Lung (tissue), 12 donors: ENCODE measurements around the gene KCTD12. TPM values are rescaled to one million over a fixed set of nuclear protein-coding genes. Genes with fewer than 3 reads are reported as not detected.

Experiments used
- ATAC-seq: fragments of 200-7000 bp; cut with Tn5 transposase; one replicate; pipeline ENCODE4 v1.9.1; 2020; ENCODE audit warnings: moderate number of reproducible peaks; ENCODE audit not compliant: insufficient read depth, low FRiP score
- DNase-seq, 3 donors: peaks; one replicate each; pipeline ENCODE4 v3.0.0-alpha.2; 2013 to 2017
- H3K27ac ChIP-seq, 2 donors: one replicate each; pipeline ENCODE4 v1.5.1; 2013; ENCODE audit warnings: mild to moderate bottlenecking in 2 of 2, moderate library complexity in 2 of 2, control low read depth in 1 of 2, inconsistent platforms in 1 of 2, low read depth in 1 of 2, low read length in 1 of 2
- H3K27me3 ChIP-seq, 3 donors: one replicate each; pipeline ENCODE4 v1.5.1; 2013; ENCODE audit warnings: low read length in 2 of 3; ENCODE audit not compliant: control insufficient read depth in 3 of 3, insufficient read depth in 3 of 3
- H3K36me3 ChIP-seq, 4 donors: one replicate each; pipeline ENCODE4 v1.5.1; 2013; ENCODE audit warnings: low read length in 4 of 4, mild to moderate bottlenecking in 1 of 4, moderate library complexity in 1 of 4; ENCODE audit not compliant: control insufficient read depth in 4 of 4, insufficient read depth in 4 of 4
- H3K4me1 ChIP-seq, 5 donors: one replicate each; pipeline ENCODE4 v1.5.1; 2013; ENCODE audit warnings: low read length in 5 of 5, mild to moderate bottlenecking in 2 of 5, moderate library complexity in 1 of 5; ENCODE audit not compliant: control insufficient read depth in 5 of 5, insufficient read depth in 5 of 5
- H3K4me3 ChIP-seq: one replicate; pipeline ENCODE4 v1.5.1; 2013; ENCODE audit warnings: mild to moderate bottlenecking, control low read depth, moderate library complexity
- H3K9ac ChIP-seq, 2 donors: one replicate each; pipeline ENCODE4 v1.5.1; 2013; ENCODE audit warnings: low read length in 2 of 2, control low read depth in 1 of 2; ENCODE audit not compliant: insufficient read depth in 1 of 2
- H3K9me3 ChIP-seq, 4 donors: one replicate each; pipeline ENCODE4 v1.5.1; 2013; ENCODE audit warnings: low read length in 3 of 4, mild to moderate bottlenecking in 1 of 4, moderate library complexity in 1 of 4; ENCODE audit not compliant: control insufficient read depth in 4 of 4, insufficient read depth in 3 of 4
- CTCF ChIP-seq: IDR thresholded peaks from 2 replicates; pipeline ENCODE4 v1.5.1; 2012; ENCODE audit warnings: mild to moderate bottlenecking; ENCODE audit errors: control extremely low read depth, extremely low read depth
- WGBS, 2 donors: extraction: QIAGEN DNeasy Blood & Tissue Kit; methylation state at CpG; one replicate each; pipeline ENCODE4 v1.1.7; 2013; 5-methylcytosine and 5-hydroxymethylcytosine counted together
- polyA plus RNA-seq, 2 donors: library from polyadenylated mRNA; stranded (reverse); fragments of 200-250 nt; gene quantifications; one replicate each; pipeline ENCODE4 v1.2.1, GENCODE V29; 2013
- total RNA-seq, 2 donors: library from RNA; depleted of rRNA in 1 of 2; stranded (reverse); fragments of >200 nt in 1 of 2; gene quantifications; one replicate each; pipeline ENCODE4 v1.2.1, GENCODE V29; 2014 to 2021
- donor health status: control.
- donor health status: control.
- donor health status: Bipolar disorder and iron deficiency.
- donor health status: healthy.
- donor health status: DM: yes; HTN: yes; CAD: no.

KCTD12 gene
- total and polyA plus RNA-seq, 4 donors: 26.2 to 188 (median 102) TPM

- no peaks in the 10 kb centered on the region for H3K9me3 ChIP-seq
- no peak for TF ChIP-seq CTCF
- H3K27me3 ChIP-seq: no peaks in the 10 kb centered on the region
- 82 to 95% methylated on average over 4 of the region's 4 CpGs for WGBS, 2 donors
- ATAC-seq (no peak), DNase-seq (no peak)
- no peak overlapping the region for H3K27ac ChIP-seq
- peaks cover 0 to 3% (median 0%) of the 10 kb centered on the region in 5 donors for H3K4me1 ChIP-seq
- no peaks in the 10 kb centered on the region for H3K36me3 ChIP-seq
- H3K4me3 ChIP-seq: no peak overlapping the region
- no peak overlapping the region for H3K9ac ChIP-seq
Observed at GRCh38 chr13:76865109-76865508, 21.1 kb downstream of the KCTD12 start.

GRCh38 chr13:76864259-76864658 is 21.9 kb downstream of the KCTD12 start:
- no peak for DNase-seq
- no peaks in the 10 kb centered on the region for H3K9me3 ChIP-seq
- no peak for ATAC-seq
- H3K9ac ChIP-seq: no peak overlapping the region
- H3K27me3 ChIP-seq: no peaks in the 10 kb centered on the region
- TF ChIP-seq CTCF: no peak
- no peak overlapping the region for H3K4me3 ChIP-seq
- H3K4me1 ChIP-seq: peaks cover 0 to 3% (median 0%) of the 10 kb centered on the region in 5 donors
- H3K27ac ChIP-seq: no peak overlapping the region
- H3K36me3 ChIP-seq: no peaks in the 10 kb centered on the region

- Histone ChIP-seq H3K27me3 (no peaks in the 10 kb centered on the region), H3K9me3 (no peaks in the 10 kb centered on the region), H3K4me3 (no peak overlapping the region), H3K9ac (no peak overlapping the region), H3K4me1 (peaks cover 0 to 3% (median 0%) of the 10 kb centered on the region in 5 donors), H3K27ac (no peak overlapping the region), H3K36me3 (no peaks in the 10 kb centered on the region)
- DNase-seq: no peak
- WGBS, 2 donors: 94% methylated on average over 3 of the region's 3 CpGs
- no peak for ATAC-seq
- TF ChIP-seq CTCF: no peak
Observed at GRCh38 chr13:76863022-76863421, 23.2 kb downstream of the KCTD12 start.

- H3K4me1 ChIP-seq: peaks cover 0 to 3% (median 0%) of the 10 kb centered on the region in 5 donors
- no peak for DNase-seq
- no peak overlapping the region for H3K9ac ChIP-seq
- H3K9me3 ChIP-seq: no peaks in the 10 kb centered on the region
- H3K36me3 ChIP-seq: no peaks in the 10 kb centered on the region
- no peak overlapping the region for H3K27ac ChIP-seq
- no peak for TF ChIP-seq CTCF
- H3K4me3 ChIP-seq: no peak overlapping the region
- 85 to 88% methylated on average over 3 of the region's 3 CpGs for WGBS, 2 donors
- ATAC-seq: no peak
- H3K27me3 ChIP-seq: no peaks in the 10 kb centered on the region
Observed at GRCh38 chr13:76861859-76862258, 24.3 kb downstream of the KCTD12 start.
